Measurements from ENCODE around the gene BCAS3.

Gene BCAS3

GRCh38 chr17:60989379-60989778 lies 311.7 kb downstream of the BCAS3 start:
- Histone ChIP-seq H3K27ac (ENCODE audit: low read depth, low read length) (no peak overlapping the region), H3K23ac (ENCODE audit: low read length) (no peak overlapping the region), H3K4ac (ENCODE audit: low read depth, low read length) (no peak overlapping the region), H3K27me3 (ENCODE audit: insufficient read depth, low read length) (no peaks in the 10 kb centered on the region), H2BK120ac (ENCODE audit: insufficient read depth, low read length, poor library complexity) (no peak overlapping the region), H3K4me1 (ENCODE audit: control insufficient read depth in 1 of 2, insufficient read depth in 2 of 2, low read length in 2 of 2) (no peaks in the 10 kb centered on the region), H3K9ac (ENCODE audit: low read length) (no peak overlapping the region), H4K8ac (ENCODE audit: low read depth, low read length) (no peak overlapping the region), H3K9me3 (ENCODE audit: insufficient read depth, low read depth, low read length) (no peaks in the 10 kb centered on the region), H2BK5ac (ENCODE audit: low read depth, low read length, poor library complexity) (no peak overlapping the region), H2AFZ (ENCODE audit: insufficient read depth, low read length, poor library complexity) (no peak overlapping the region), H3K4me2 (ENCODE audit: low read length) (no peak overlapping the region), H3K79me1 (ENCODE audit: low read length) (no peaks in the 10 kb centered on the region), H4K12ac (ENCODE audit: low read depth, low read length) (no peak overlapping the region), H4K91ac (ENCODE audit: low read depth, low read length) (no peak overlapping the region), H2AK5ac (ENCODE audit: low read length) (no peak overlapping the region), H2BK12ac (ENCODE audit: low read length) (no peak overlapping the region), H3K18ac (ENCODE audit: low read length) (no peak overlapping the region), H3K14ac (ENCODE audit: low read length) (no peak overlapping the region), H3K36me3 (ENCODE audit: control insufficient read depth in 1 of 2, insufficient read depth in 2 of 2, low read length in 2 of 2) (no peaks in the 10 kb centered on the region), H3K79me2 (ENCODE audit: control insufficient read depth, insufficient read depth, low read length, poor library complexity) (no peaks in the 10 kb centered on the region), H3K4me3 (ENCODE audit: low read depth, low read length) (no peak overlapping the region)
- no peak for DNase-seq

GRCh38 chr17:60989846-60990245 lies 312.2 kb downstream of the BCAS3 start:
- Histone ChIP-seq H4K91ac (ENCODE audit: low read depth, low read length) (no peak overlapping the region), H3K9me3 (ENCODE audit: insufficient read depth, low read depth, low read length) (no peaks in the 10 kb centered on the region), H3K27me3 (ENCODE audit: insufficient read depth, low read length) (no peaks in the 10 kb centered on the region), H3K4ac (ENCODE audit: low read depth, low read length) (no peak overlapping the region), H2AFZ (ENCODE audit: insufficient read depth, low read length, poor library complexity) (no peak overlapping the region), H3K79me1 (ENCODE audit: low read length) (no peaks in the 10 kb centered on the region), H3K14ac (ENCODE audit: low read length) (no peak overlapping the region), H3K18ac (ENCODE audit: low read length) (no peak overlapping the region), H3K27ac (ENCODE audit: low read depth, low read length) (no peak overlapping the region), H3K79me2 (ENCODE audit: control insufficient read depth, insufficient read depth, low read length, poor library complexity) (no peaks in the 10 kb centered on the region), H3K4me1 (ENCODE audit: control insufficient read depth in 1 of 2, insufficient read depth in 2 of 2, low read length in 2 of 2) (no peaks in the 10 kb centered on the region), H2AK5ac (ENCODE audit: low read length) (no peak overlapping the region), H3K4me2 (ENCODE audit: low read length) (no peak overlapping the region), H2BK5ac (ENCODE audit: low read depth, low read length, poor library complexity) (no peak overlapping the region), H3K9ac (ENCODE audit: low read length) (no peak overlapping the region), H3K36me3 (ENCODE audit: control insufficient read depth in 1 of 2, insufficient read depth in 2 of 2, low read length in 2 of 2) (no peaks in the 10 kb centered on the region), H3K23ac (ENCODE audit: low read length) (no peak overlapping the region), H4K8ac (ENCODE audit: low read depth, low read length) (no peak overlapping the region), H2BK120ac (ENCODE audit: insufficient read depth, low read length, poor library complexity) (no peak overlapping the region), H3K4me3 (ENCODE audit: low read depth, low read length) (no peak overlapping the region), H2BK12ac (ENCODE audit: low read length) (no peak overlapping the region), H4K12ac (ENCODE audit: low read depth, low read length) (no peak overlapping the region)
- WGBS (ENCODE audit: extremely low coverage, insufficient coverage, insufficient read length), result no CpG with 5 or more reads among the region's 9 CpGs
- no peak for DNase-seq

GRCh38 chr17:60993497-60993896 lies 315.8 kb downstream of the BCAS3 start:
- no peak for DNase-seq

GRCh38 chr17:60995680-60996079 lies 318.0 kb downstream of the BCAS3 start:
- no peak for DNase-seq
- H3K4me3 ChIP-seq (ENCODE audit: low read depth, low read length), result no peak overlapping the region
- H2BK12ac ChIP-seq (ENCODE audit: low read length), result no peak overlapping the region
- H3K4me1 ChIP-seq (ENCODE audit: control insufficient read depth in 1 of 2, insufficient read depth in 2 of 2, low read length in 2 of 2), result no peaks in the 10 kb centered on the region
- no peak overlapping the region for H3K4me2 ChIP-seq (ENCODE audit: low read length)
- H3K27ac ChIP-seq (ENCODE audit: low read depth, low read length), result no peak overlapping the region
- H3K27me3 ChIP-seq (ENCODE audit: insufficient read depth, low read length), result no peaks in the 10 kb centered on the region
- H2AFZ ChIP-seq (ENCODE audit: insufficient read depth, low read length, poor library complexity), result no peak overlapping the region
- H2BK120ac ChIP-seq (ENCODE audit: insufficient read depth, low read length, poor library complexity), result no peak overlapping the region
- no peak overlapping the region for H3K4ac ChIP-seq (ENCODE audit: low read depth, low read length)
- no peaks in the 10 kb centered on the region for H3K9me3 ChIP-seq (ENCODE audit: insufficient read depth, low read depth, low read length)
- H2BK5ac ChIP-seq (ENCODE audit: low read depth, low read length, poor library complexity), result no peak overlapping the region
- H4K8ac ChIP-seq (ENCODE audit: low read depth, low read length), result no peak overlapping the region
- H3K79me2 ChIP-seq (ENCODE audit: control insufficient read depth, insufficient read depth, low read length, poor library complexity), result no peaks in the 10 kb centered on the region
- no peaks in the 10 kb centered on the region for H3K79me1 ChIP-seq (ENCODE audit: low read length)
- H3K18ac ChIP-seq (ENCODE audit: low read length), result no peak overlapping the region
- no peak overlapping the region for H3K23ac ChIP-seq (ENCODE audit: low read length)
- no peak overlapping the region for H2AK5ac ChIP-seq (ENCODE audit: low read length)
- H3K36me3 ChIP-seq (ENCODE audit: control insufficient read depth in 1 of 2, insufficient read depth in 2 of 2, low read length in 2 of 2), result no peaks in the 10 kb centered on the region
- H3K9ac ChIP-seq (ENCODE audit: low read length), result no peak overlapping the region
- no peak overlapping the region for H4K12ac ChIP-seq (ENCODE audit: low read depth, low read length)
- no peak overlapping the region for H3K14ac ChIP-seq (ENCODE audit: low read length)
- no peak overlapping the region for H4K91ac ChIP-seq (ENCODE audit: low read depth, low read length)

More at GRCh38 chr17:60993497-60993896, 315.8 kb downstream of the BCAS3 start:
- Histone ChIP-seq H3K36me3 (ENCODE audit: control insufficient read depth in 1 of 2, insufficient read depth in 2 of 2, low read length in 2 of 2) (no peaks in the 10 kb centered on the region), H3K23ac (ENCODE audit: low read length) (no peak overlapping the region), H2BK120ac (ENCODE audit: insufficient read depth, low read length, poor library complexity) (no peak overlapping the region), H2BK12ac (ENCODE audit: low read length) (no peak overlapping the region), H2AK5ac (ENCODE audit: low read length) (no peak overlapping the region), H3K9ac (ENCODE audit: low read length) (no peak overlapping the region), H3K4ac (ENCODE audit: low read depth, low read length) (no peak overlapping the region), H3K79me2 (ENCODE audit: control insufficient read depth, insufficient read depth, low read length, poor library complexity) (no peaks in the 10 kb centered on the region), H2AFZ (ENCODE audit: insufficient read depth, low read length, poor library complexity) (no peak overlapping the region), H3K27ac (ENCODE audit: low read depth, low read length) (no peak overlapping the region), H3K79me1 (ENCODE audit: low read length) (no peaks in the 10 kb centered on the region), H3K4me1 (ENCODE audit: control insufficient read depth in 1 of 2, insufficient read depth in 2 of 2, low read length in 2 of 2) (no peaks in the 10 kb centered on the region), H3K14ac (ENCODE audit: low read length) (no peak overlapping the region), H4K12ac (ENCODE audit: low read depth, low read length) (no peak overlapping the region), H3K18ac (ENCODE audit: low read length) (no peak overlapping the region), H3K27me3 (ENCODE audit: insufficient read depth, low read length) (no peaks in the 10 kb centered on the region), H4K91ac (ENCODE audit: low read depth, low read length) (no peak overlapping the region), H3K9me3 (ENCODE audit: insufficient read depth, low read depth, low read length) (no peaks in the 10 kb centered on the region), H3K4me3 (ENCODE audit: low read depth, low read length) (no peak overlapping the region), H2BK5ac (ENCODE audit: low read depth, low read length, poor library complexity) (no peak overlapping the region), H3K4me2 (ENCODE audit: low read length) (no peak overlapping the region), H4K8ac (ENCODE audit: low read depth, low read length) (no peak overlapping the region)
- no CpG with 5 or more reads among the region's 3 CpGs for WGBS (ENCODE audit: extremely low coverage, insufficient coverage, insufficient read length)

- H3K9me3 ChIP-seq (ENCODE audit: insufficient read depth, low read depth, low read length), result no peaks in the 10 kb centered on the region
- H3K14ac ChIP-seq (ENCODE audit: low read length), result no peak overlapping the region
- H3K4me2 ChIP-seq (ENCODE audit: low read length), result no peak overlapping the region
- no peak overlapping the region for H4K91ac ChIP-seq (ENCODE audit: low read depth, low read length)
- no CpG with 5 or more reads among the region's 2 CpGs for WGBS (ENCODE audit: extremely low coverage, insufficient coverage, insufficient read length)
- H3K9ac ChIP-seq (ENCODE audit: low read length), result no peak overlapping the region
- no peak overlapping the region for H3K27ac ChIP-seq (ENCODE audit: low read depth, low read length)
- no peak overlapping the region for H4K8ac ChIP-seq (ENCODE audit: low read depth, low read length)
- no peak overlapping the region for H2AK5ac ChIP-seq (ENCODE audit: low read length)
- no peak overlapping the region for H3K18ac ChIP-seq (ENCODE audit: low read length)
- H2BK120ac ChIP-seq (ENCODE audit: insufficient read depth, low read length, poor library complexity), result no peak overlapping the region
- H2AFZ ChIP-seq (ENCODE audit: insufficient read depth, low read length, poor library complexity), result no peak overlapping the region
- no peak overlapping the region for H2BK5ac ChIP-seq (ENCODE audit: low read depth, low read length, poor library complexity)
- H3K4ac ChIP-seq (ENCODE audit: low read depth, low read length), result no peak overlapping the region
- H2BK12ac ChIP-seq (ENCODE audit: low read length), result no peak overlapping the region
- no peak overlapping the region for H4K12ac ChIP-seq (ENCODE audit: low read depth, low read length)
- no peak overlapping the region for H3K23ac ChIP-seq (ENCODE audit: low read length)
- DNase-seq, result no peak
- no peaks in the 10 kb centered on the region for H3K4me1 ChIP-seq (ENCODE audit: control insufficient read depth in 1 of 2, insufficient read depth in 2 of 2, low read length in 2 of 2)
- no peaks in the 10 kb centered on the region for H3K27me3 ChIP-seq (ENCODE audit: insufficient read depth, low read length)
- H3K79me1 ChIP-seq (ENCODE audit: low read length), result no peaks in the 10 kb centered on the region
- H3K36me3 ChIP-seq (ENCODE audit: control insufficient read depth in 1 of 2, insufficient read depth in 2 of 2, low read length in 2 of 2), result no peaks in the 10 kb centered on the region
- no peaks in the 10 kb centered on the region for H3K79me2 ChIP-seq (ENCODE audit: control insufficient read depth, insufficient read depth, low read length, poor library complexity)
- no peak overlapping the region for H3K4me3 ChIP-seq (ENCODE audit: low read depth, low read length)
These were observed 323.3 kb downstream of the BCAS3 start for GRCh38 chr17:61000911-61001310.
